Measurements from ENCODE around the gene DNAJC30. TPM values are rescaled to one million over a fixed set of nuclear protein-coding genes. Genes with fewer than 3 reads are reported as not detected.
A peak's percentile ranks its signal among the peaks of the same experiment; 100 is the strongest.

DNAJC30 gene
- total and polyA plus RNA-seq, 11 donors = 6.8 to 21.1 (median 14.0) TPM

DNA sequence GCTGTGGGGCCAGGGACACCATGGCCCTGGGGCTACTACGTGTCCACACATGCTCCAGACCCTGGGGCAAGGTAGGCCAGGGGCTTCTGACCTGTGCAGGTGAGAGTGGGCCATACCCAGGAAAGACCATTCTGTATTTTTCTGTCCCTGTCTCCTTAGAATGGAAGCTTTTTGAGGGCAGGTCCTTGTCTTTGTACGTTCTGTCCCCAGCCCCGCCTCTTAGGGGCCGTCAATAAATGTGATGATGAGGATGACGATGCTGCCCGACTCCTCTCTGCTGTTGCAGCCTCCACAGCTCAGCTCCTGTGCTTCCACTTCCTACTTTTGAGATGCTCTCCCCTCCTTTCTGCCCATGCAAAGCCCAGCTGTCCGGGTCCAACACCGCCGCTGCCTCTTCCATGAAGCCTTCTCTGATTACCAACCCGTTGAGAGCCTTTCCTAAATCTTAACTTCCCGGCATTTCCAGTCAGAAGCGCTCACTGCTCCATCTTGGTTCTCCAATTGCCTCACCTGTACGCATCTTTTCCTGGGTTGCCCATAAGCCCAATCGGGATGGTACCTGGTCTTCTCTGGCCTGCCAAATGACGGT, 11.3 kb downstream of the DNAJC30 start:
- H3K4me3 ChIP-seq = no peak overlapping the region
- no peak for ATAC-seq
- no peak for TF ChIP-seq CTCF (IDR thresholded peaks at IDR 0.05)
- TF ChIP-seq POLR2A (IDR thresholded peaks at IDR 0.05) = no peak
- H3K4me1 ChIP-seq = peaks cover 0 to 20% (median 8%) of the 10 kb centered on the region in 12 donors
- peak in 1 of 5 donors; percentile 28 for DNase-seq
- no peak overlapping the region for H3K27ac ChIP-seq
- no peaks in the 10 kb centered on the region for H3K9me3 ChIP-seq
- no peaks in the 10 kb centered on the region for H3K27me3 ChIP-seq
- intact Hi-C loops (cut with DNase I) = no loop called here
- 92 to 95% (median 93%) methylated on average over 15 of the region's 15 CpGs for WGBS, 4 donors
- peaks cover 0 to 3% (median 0%) of the 10 kb centered on the region in 9 donors for H3K36me3 ChIP-seq

GRCh38 chr7:73671322-73671661, 12.0 kb downstream of the DNAJC30 start:
- Histone ChIP-seq H3K27me3 (no peaks in the 10 kb centered on the region), H3K4me3 (no peak overlapping the region), H3K9me3 (no peaks in the 10 kb centered on the region), H3K4me1 (peaks cover 0 to 20% (median 8%) of the 10 kb centered on the region in 12 donors), H3K36me3 (peaks cover 0 to 3% (median 0%) of the 10 kb centered on the region in 9 donors), H3K27ac (no peak overlapping the region)
- WGBS, 4 donors = 45 to 63% (median 52%) methylated on average over 4 to 12 of the region's 12 CpGs
- intact Hi-C loops (cut with DNase I) = no loop called here
- DNase-seq (no peak), ATAC-seq (no peak)
- no peak for TF ChIP-seq CTCF (IDR thresholded peaks at IDR 0.05)
- no peak for TF ChIP-seq POLR2A (IDR thresholded peaks at IDR 0.05)

DNA sequence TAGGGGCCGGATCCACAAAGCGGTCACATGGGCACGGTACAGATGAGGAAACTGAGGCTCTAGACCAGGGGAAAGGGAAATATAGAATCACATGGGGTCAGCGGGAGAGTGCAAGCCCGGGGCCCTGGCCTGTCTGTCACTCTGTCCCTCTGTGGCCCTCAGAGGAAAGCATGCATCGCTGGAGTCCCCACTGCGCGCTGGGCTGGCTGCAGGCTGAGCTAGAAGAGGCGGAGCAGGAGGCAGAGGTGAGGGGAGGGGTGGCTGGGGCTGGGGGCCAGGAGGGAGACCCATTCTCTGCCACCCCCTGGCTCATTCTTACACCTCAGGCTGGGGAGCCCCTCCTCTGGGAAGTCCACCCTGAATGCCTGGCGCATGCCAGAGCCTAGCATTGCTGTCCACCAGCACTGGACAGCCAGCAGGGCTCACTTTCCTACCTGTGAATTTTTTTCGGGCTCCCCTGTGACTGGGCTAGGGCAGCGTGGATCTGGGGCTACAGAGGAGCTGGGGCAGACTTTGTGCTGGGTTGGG, 13.3 kb downstream of the DNAJC30 start:
- Histone ChIP-seq H3K9me3 (no peaks in the 10 kb centered on the region), H3K36me3 (peaks cover 0 to 3% (median 0%) of the 10 kb centered on the region in 9 donors), H3K27ac (no peak overlapping the region), H3K27me3 (no peaks in the 10 kb centered on the region), H3K4me3 (no peak overlapping the region), H3K4me1 (peaks cover 0 to 20% (median 8%) of the 10 kb centered on the region in 12 donors)
- no peak for ATAC-seq
- DNase-seq = peak in 1 of 5 donors; percentile 51
- intact Hi-C loops (cut with DNase I) = loop anchor here in 9 of 10 donors (5.0 to 10.0 kb wide), 5 partner anchors 47 to 67 kb away; partner anchors contain the start of genes STX1A (in 2 of the 9) and ABHD11 (in 1 of the 9)
- no peak for TF ChIP-seq POLR2A (IDR thresholded peaks at IDR 0.05)
- no peak for TF ChIP-seq CTCF (IDR thresholded peaks at IDR 0.05)
- WGBS, 4 donors = 84 to 90% (median 85%) methylated on average over 12 of the region's 12 CpGs

GRCh38 chr7:73669288-73669701, 14.0 kb downstream of the DNAJC30 start:
- H3K4me3 ChIP-seq = peak overlapping the region in 1 of 12 donors; percentile 68
- DNase-seq (peak in 1 of 5 donors; percentile 45), ATAC-seq (no peak)
- no peaks in the 10 kb centered on the region for H3K27me3 ChIP-seq
- no peak for TF ChIP-seq CTCF (IDR thresholded peaks at IDR 0.05)
- TF ChIP-seq POLR2A (IDR thresholded peaks at IDR 0.05) = no peak
- H3K27ac ChIP-seq = no peak overlapping the region
- H3K9me3 ChIP-seq = no peaks in the 10 kb centered on the region
- intact Hi-C loops (cut with DNase I) = loop anchor here in 9 of 10 donors (5.0 to 10.0 kb wide), 5 partner anchors 48 to 68 kb away; partner anchors contain the start of genes STX1A (in 2 of the 9) and ABHD11 (in 1 of the 9)
- 81 to 94% (median 86%) methylated on average over 11 to 19 of the region's 19 CpGs for WGBS, 4 donors
- H3K4me1 ChIP-seq = peaks cover 0 to 20% (median 8%) of the 10 kb centered on the region in 12 donors
- peaks cover 0 to 3% (median 0%) of the 10 kb centered on the region in 9 donors for H3K36me3 ChIP-seq
